Measurements from ENCODE around the gene GRAP2. TPM values are rescaled to one million over a fixed set of nuclear protein-coding genes. Genes with fewer than 3 reads are reported as not detected.

GRAP2 gene
- total and polyA plus RNA-seq, 2 of the 4 experiments (the other 2 are of a cell fraction), result not detected

GRCh38 chr22:39984006-39984405 lies 83.1 kb downstream of the GRAP2 start:
- no peak overlapping the region for H3K14ac ChIP-seq (replicated peaks; ENCODE audit: low read depth, low read length)
- no peak overlapping the region for H3K4ac ChIP-seq (ENCODE audit: low read depth, low read length)
- ATAC-seq (ENCODE audit: low read depth) (no peak), DNase-seq (peak; percentile 58)
- H2BK20ac ChIP-seq (ENCODE audit: low read depth, low read length), result no peak overlapping the region
- no peak overlapping the region for H2BK120ac ChIP-seq (ENCODE audit: low read depth, low read length)
- H2AFZ ChIP-seq (replicated peaks; ENCODE audit: low read length, poor library complexity), result no peak overlapping the region
- in situ Hi-C loops (cut with MboI; ENCODE audit: low sequenced_read_pairs) (no loop called here), intact Hi-C loops (cut with micrococcal nuclease) (no loop called here), dilution Hi-C loops (cut with HindIII; ENCODE audit: low sequenced_read_pairs, unreplicated experiment) (no loop called here)
- H4K20me1 ChIP-seq (ENCODE audit: insufficient read depth, low read length), result no peaks in the 10 kb centered on the region
- no peak overlapping the region for H3K4me3 ChIP-seq (ENCODE audit: insufficient read depth, low read depth, low read length)
- BruUV-seq (replicated peaks), result no TSS peak
- no CpG with 5 or more reads among the region's 2 CpGs for WGBS, 2 experiments (ENCODE audit: extremely low coverage in 2 of 2, insufficient read length in 1 of 2)
- POLR2A ChIA-PET (ENCODE audit: unreplicated experiment), result no interaction called here
- H3K23ac ChIP-seq (ENCODE audit: low read depth, low read length), result no peak overlapping the region
- H3K27me3 ChIP-seq (ENCODE audit: control insufficient read depth, insufficient read depth, low read length), result peaks cover 60% of the 10 kb centered on the region
- TF ChIP-seq CEBPB (IDR thresholded peaks at IDR 0.05; ENCODE audit: low read depth, low read length) (no peak), MAZ (IDR thresholded peaks at IDR 0.05; ENCODE audit: borderline replicate concordance, low read depth, low read length) (no peak), USF2 (IDR thresholded peaks at IDR 0.05; ENCODE audit: low read depth, low read length) (peak; percentile 39; the same call in 1 of the 2 replicates), FOS (IDR thresholded peaks at IDR 0.05; ENCODE audit: low read depth, low read length) (no peak)
- CTCF ChIA-PET, result interaction anchor here (1.0 kb wide), 1 partner anchor 40 kb away, joined by 4 read pairs; no protein-coding TSS in a partner anchor
- H3K79me1 ChIP-seq (ENCODE audit: low read depth in 1 of 2, low read length in 2 of 2), result no peaks in the 10 kb centered on the region
- H3K27ac ChIP-seq (ENCODE audit: insufficient read depth, low read length), result no peak overlapping the region
- H2AK5ac ChIP-seq (ENCODE audit: low read depth, low read length), result no peak overlapping the region
- no peak overlapping the region for H3K4me2 ChIP-seq (ENCODE audit: low read depth, low read length)
- no peak overlapping the region for H2BK15ac ChIP-seq (ENCODE audit: low read depth, low read length)
- H4K5ac ChIP-seq (ENCODE audit: low read depth, low read length), result no peak overlapping the region
- no peak overlapping the region for H3K56ac ChIP-seq (ENCODE audit: extremely low read depth, insufficient read depth, low read length)
- H3K18ac ChIP-seq (ENCODE audit: low read depth, low read length), result no peak overlapping the region
- no peaks in the 10 kb centered on the region for H3K36me3 ChIP-seq (ENCODE audit: control insufficient read depth, insufficient read depth, low read length)
- peak overlapping the region; percentile 19 for H2AK9ac ChIP-seq (replicated peaks; ENCODE audit: low read depth, low read length, poor library complexity)
- H3K9me1 ChIP-seq (ENCODE audit: insufficient read depth, low read length), result no peaks in the 10 kb centered on the region
- H4K91ac ChIP-seq (ENCODE audit: insufficient read depth, low read depth, low read length), result no peak overlapping the region
- no peaks in the 10 kb centered on the region for H3K4me1 ChIP-seq (ENCODE audit: control insufficient read depth, insufficient read depth, low read length)
- H4K8ac ChIP-seq (ENCODE audit: low read depth in 2 of 2, low read length in 2 of 2), result no peak overlapping the region
- no peak overlapping the region for H2BK5ac ChIP-seq (ENCODE audit: low read depth, low read length, poor library complexity, severe bottlenecking)
- no peaks in the 10 kb centered on the region for H3K9me3 ChIP-seq (ENCODE audit: control insufficient read depth, insufficient read depth, low read length)
- no peak overlapping the region for H3K9ac ChIP-seq (ENCODE audit: low read depth, low read length)
